ENCODE measurements around the gene AHSA1. TPM values are rescaled to one million over a fixed set of nuclear protein-coding genes. Genes with fewer than 3 reads are reported as not detected.

AHSA1 gene
- total RNA-seq, 4 donors from 2014 or later: 78.7 to 114 (median 84.9) TPM

DNA sequence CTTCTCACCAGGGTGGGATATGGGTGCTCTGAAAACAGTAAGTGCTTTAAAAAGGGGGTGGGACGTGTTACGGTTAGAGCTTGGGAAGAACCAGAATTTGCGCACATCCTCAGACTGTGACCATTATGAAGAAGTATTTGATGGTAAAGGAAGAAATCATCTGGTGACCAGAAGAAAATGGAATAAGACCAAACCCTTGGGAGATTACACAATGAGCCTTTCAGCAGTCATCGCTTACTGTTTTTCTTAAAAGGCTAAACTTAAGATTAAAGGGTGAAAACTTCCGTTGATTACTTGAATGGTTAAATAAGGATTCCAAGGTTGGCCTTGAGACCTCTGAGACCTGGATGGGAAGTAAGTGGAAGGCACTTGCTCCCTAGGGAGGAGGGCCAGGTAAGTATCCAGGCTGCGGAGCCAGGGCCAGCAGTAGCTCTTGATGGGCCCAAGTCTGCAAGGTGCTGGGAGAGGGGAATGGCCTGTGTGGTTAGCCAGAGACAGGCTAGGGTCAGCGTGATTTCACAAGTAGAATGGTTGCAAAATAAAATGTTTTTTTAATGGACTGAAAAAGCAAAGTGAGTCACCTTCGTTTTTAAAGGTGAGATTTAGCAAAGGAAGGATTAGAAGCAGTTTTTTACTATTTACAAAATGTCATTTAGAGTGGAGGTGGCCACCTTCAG, 53.7 kb downstream of the AHSA1 start:
- TF ChIP-seq, protein P1, sequence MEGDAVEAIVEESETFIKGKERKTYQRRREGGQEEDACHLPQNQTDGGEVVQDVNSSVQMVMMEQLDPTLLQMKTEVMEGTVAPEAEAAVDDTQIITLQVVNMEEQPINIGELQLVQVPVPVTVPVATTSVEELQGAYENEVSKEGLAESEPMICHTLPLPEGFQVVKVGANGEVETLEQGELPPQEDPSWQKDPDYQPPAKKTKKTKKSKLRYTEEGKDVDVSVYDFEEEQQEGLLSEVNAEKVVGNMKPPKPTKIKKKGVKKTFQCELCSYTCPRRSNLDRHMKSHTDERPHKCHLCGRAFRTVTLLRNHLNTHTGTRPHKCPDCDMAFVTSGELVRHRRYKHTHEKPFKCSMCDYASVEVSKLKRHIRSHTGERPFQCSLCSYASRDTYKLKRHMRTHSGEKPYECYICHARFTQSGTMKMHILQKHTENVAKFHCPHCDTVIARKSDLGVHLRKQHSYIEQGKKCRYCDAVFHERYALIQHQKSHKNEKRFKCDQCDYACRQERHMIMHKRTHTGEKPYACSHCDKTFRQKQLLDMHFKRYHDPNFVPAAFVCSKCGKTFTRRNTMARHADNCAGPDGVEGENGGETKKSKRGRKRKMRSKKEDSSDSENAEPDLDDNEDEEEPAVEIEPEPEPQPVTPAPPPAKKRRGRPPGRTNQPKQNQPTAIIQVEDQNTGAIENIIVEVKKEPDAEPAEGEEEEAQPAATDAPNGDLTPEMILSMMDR (IDR thresholded peaks at IDR 0.05; ENCODE audit: low read depth): no peak

DNA sequence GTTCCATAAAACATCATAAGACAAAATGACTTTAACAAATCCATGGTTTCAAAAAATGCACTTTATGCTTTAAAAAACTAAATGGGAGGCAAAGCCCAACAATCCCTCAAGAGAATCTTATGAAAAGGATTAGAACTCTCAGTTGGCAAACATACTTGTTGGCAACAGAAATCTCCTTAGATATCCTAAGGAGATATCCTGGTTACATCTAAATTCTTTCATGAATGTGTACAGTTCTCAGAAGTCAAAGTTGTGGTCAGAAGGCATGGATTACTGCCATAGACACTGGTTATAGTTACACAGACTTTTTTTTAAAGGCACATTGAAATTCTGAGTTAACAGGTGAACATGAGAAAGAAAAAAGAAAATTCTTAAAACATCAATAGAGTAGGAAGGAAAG, 58.2 kb downstream of the AHSA1 start:
- TF ChIP-seq, protein P1 (IDR thresholded peaks at IDR 0.05; ENCODE audit: low read depth): no peak

Small RNA genes within 50 kb of the gene (small RNA-seq; reads per million reads assigned to genes)
- not detected for gene RF00404

Other genes starting within 250 kb of the AHSA1 start
- not detected for gene NGB, start 186.9 kb upstream of the AHSA1 start, total RNA-seq
- gene POMT2, start 137.2 kb upstream of the AHSA1 start, total RNA-seq: 10 to 100 TPM in 3 of 4 donors, 1 to 10 TPM in 1; 6.2 to 33.0 (median 13.9) TPM
- 10 to 100 TPM in 3 of 4 donors, 1 to 10 TPM in 1; 6.5 to 52.4 (median 24.3) TPM for gene GSTZ1, start 137.1 kb upstream of the AHSA1 start, total RNA-seq
- gene TMED8, start 81.0 kb upstream of the AHSA1 start, total RNA-seq: 10 to 100 TPM in 2 of 4 donors, 1 to 10 TPM in 2; 9.2 to 14.3 (median 11.6) TPM
- 1 to 10 TPM in 1 of 4 donors, under 1 TPM in 2, not detected in 1; 0.51 to 1.7 (median 0.88) TPM for gene SAMD15, start 80.7 kb upstream of the AHSA1 start, total RNA-seq
- under 1 TPM in 2 of 4 donors, not detected in 2; 0.22 to 0.51 TPM for gene NOXRED1, start 34.6 kb upstream of the AHSA1 start, total RNA-seq
- 10 to 100 TPM; 18.1 to 27.1 (median 24.3) TPM for gene VIPAS39, start 492 bp upstream of the AHSA1 start, total RNA-seq
- gene ISM2, start 40.7 kb downstream of the AHSA1 start, total RNA-seq: under 1 TPM in 1 of 4 donors, not detected in 3; 0.16 TPM
- gene SPTLC2, start 158.5 kb downstream of the AHSA1 start, total RNA-seq: 10 to 100 TPM; 48.1 to 61.8 (median 56.3) TPM
- gene ALKBH1, start 249.9 kb downstream of the AHSA1 start, total RNA-seq: 10 to 100 TPM in 3 of 4 donors, 1 to 10 TPM in 1; 7.5 to 14.0 (median 11.4) TPM

Data from subcutaneous adipose tissue (tissue), 4 donors.